Transverse colon (tissue), 4 donors: ENCODE measurements around the gene ST3GAL6.

Experiments
- POLR2A ChIP-seq: fragments of 450-650 bp; IDR thresholded peaks from one replicate; pipeline ENCODE4 v1.6.1; 2016; ENCODE audit warnings: antibody characterized with exemption, mild to moderate bottlenecking, moderate library complexity
- POLR2AphosphoS5 ChIP-seq, 3 donors: sonication (generic); formaldehyde crosslinking; IDR thresholded peaks; one replicate each; pipeline ENCODE4 v1.6.1; 2016; ENCODE audit warnings: antibody characterized with exemption in 3 of 3
- TF ChIP-seq, protein P1 (sequence below), 5 experiments: fragments of 200-600 bp in 3 of 5; fragments of 450-650 bp in 2 of 5; sonication (generic) in 3 of 5; IDR thresholded peaks; 1 replicate in 2 of 5; 2 replicates in 3 of 5; pipeline ENCODE4 v1.5.1; 2016 to 2017; ENCODE audit warnings: antibody characterized with exemption in 5 of 5, inconsistent platforms in 3 of 5, mild to moderate bottlenecking in 2 of 5, moderate library complexity in 1 of 5

DNA sequence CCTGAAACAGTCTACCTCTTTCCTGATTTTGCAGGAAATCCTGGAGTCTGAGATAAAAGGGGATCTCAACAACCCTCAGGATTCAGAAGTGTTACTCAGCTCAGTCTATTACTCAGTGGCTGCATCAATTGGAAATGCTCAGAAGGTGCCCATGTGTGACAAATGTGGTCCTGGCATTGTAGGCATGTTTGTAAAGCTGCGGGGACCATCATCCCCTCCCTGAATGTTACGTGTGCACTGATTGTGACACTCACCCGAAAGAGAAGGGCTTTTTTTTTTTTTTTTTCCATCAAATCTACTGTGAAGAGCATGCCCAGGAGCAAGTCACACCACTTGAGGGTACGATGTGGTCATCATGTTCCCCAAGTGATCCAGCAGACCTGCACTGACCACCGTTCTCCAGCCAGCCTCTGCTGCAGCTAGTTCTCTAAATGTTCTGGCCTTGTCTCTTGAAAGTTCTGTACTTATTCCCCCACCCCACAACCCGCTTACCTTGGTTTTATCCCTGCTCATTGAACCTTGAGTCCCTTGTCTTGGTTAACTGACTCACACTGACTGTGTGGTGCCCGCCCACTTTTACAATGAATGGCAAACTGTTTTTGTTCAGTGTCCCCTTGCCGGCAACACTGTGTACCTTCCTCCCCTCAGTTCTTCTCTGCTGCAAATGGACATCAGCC lies 19.8 kb downstream of the ST3GAL6 start:
- TF ChIP-seq POLR2A (no peak), POLR2AphosphoS5 (IDR thresholded peaks at IDR 0.05) (no peak)
- TF ChIP-seq, protein P1, sequence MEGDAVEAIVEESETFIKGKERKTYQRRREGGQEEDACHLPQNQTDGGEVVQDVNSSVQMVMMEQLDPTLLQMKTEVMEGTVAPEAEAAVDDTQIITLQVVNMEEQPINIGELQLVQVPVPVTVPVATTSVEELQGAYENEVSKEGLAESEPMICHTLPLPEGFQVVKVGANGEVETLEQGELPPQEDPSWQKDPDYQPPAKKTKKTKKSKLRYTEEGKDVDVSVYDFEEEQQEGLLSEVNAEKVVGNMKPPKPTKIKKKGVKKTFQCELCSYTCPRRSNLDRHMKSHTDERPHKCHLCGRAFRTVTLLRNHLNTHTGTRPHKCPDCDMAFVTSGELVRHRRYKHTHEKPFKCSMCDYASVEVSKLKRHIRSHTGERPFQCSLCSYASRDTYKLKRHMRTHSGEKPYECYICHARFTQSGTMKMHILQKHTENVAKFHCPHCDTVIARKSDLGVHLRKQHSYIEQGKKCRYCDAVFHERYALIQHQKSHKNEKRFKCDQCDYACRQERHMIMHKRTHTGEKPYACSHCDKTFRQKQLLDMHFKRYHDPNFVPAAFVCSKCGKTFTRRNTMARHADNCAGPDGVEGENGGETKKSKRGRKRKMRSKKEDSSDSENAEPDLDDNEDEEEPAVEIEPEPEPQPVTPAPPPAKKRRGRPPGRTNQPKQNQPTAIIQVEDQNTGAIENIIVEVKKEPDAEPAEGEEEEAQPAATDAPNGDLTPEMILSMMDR (IDR thresholded peaks at IDR 0.05): no peak
